Fibroblast of gingiva (primary cell): ENCODE results near the gene LRRC52.
A peak's percentile ranks its signal among the peaks of the same experiment; 100 is the strongest.
"Not testable (repeated sequence)": the region's sequence is repeated elsewhere in the genome, so short reads cannot be mapped to it uniquely, and the experiment has no call there.

Source experiments
- DNase-seq: peaks from one replicate; pipeline ENCODE4 v3.0.0-alpha.2; 2011; ENCODE audit warnings: low read depth

Gene LRRC52

DNA sequence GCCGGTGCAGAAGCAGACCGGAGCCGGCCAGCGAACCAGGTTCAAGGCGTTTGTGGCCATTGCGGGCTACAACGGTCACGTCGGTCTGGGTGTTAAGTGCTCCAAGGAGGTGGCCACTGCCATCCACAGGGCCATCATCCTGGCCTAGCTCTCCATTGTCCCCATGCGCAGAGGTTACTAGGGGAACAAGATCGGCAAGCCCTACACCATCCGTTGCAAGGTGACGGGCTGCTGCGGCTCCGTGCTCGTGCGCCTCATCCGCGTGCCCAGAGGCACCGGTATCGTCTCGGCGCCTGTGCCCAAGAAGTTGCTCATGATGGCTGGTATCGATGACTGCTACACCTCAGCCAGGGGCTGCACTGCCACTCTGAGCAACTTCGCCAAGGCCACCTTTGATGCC lies 38.1 kb downstream of the LRRC52 start:
- DNase-seq: no peak

DNA sequence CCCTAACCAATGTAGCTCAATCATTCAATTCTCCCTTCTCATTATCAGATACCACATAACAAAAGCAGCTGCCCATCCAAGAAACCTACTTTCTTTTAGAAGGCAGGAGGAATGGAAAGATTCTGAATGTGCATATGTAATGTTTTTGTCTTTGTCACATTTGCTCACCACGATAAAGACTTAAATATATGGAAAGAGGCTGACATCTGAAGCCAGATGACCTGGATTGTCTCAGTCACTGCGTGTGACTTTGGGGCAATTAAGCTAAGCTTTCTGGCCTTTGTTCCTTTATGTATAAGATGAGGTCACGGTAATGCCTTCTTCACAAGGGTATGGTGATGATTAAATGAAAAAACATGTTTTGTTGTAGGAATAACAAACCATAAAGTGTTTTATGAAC lies 42.6 kb downstream of the LRRC52 start:
- DNase-seq: no peak

DNA sequence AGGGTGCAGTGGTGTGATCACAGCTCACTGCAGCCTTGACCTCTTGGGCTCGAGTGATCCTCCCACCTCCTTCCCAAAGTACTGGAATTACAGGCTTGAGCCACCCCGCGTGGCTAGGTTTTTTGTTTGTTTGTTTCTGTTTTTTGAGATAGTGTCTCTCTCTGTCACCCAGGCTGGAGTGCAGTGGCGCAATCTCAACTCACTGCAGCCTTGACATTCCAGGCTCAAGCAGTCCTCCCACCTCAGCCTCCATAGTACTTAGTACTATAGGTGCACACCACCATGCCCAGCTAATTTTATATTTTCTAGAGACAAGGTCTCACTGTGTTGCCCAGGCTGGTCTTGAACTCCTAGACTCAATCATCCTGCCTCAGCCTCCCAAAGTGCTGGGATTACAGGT lies 47.6 kb downstream of the LRRC52 start:
- DNase-seq: not testable (repeated sequence)

DNA sequence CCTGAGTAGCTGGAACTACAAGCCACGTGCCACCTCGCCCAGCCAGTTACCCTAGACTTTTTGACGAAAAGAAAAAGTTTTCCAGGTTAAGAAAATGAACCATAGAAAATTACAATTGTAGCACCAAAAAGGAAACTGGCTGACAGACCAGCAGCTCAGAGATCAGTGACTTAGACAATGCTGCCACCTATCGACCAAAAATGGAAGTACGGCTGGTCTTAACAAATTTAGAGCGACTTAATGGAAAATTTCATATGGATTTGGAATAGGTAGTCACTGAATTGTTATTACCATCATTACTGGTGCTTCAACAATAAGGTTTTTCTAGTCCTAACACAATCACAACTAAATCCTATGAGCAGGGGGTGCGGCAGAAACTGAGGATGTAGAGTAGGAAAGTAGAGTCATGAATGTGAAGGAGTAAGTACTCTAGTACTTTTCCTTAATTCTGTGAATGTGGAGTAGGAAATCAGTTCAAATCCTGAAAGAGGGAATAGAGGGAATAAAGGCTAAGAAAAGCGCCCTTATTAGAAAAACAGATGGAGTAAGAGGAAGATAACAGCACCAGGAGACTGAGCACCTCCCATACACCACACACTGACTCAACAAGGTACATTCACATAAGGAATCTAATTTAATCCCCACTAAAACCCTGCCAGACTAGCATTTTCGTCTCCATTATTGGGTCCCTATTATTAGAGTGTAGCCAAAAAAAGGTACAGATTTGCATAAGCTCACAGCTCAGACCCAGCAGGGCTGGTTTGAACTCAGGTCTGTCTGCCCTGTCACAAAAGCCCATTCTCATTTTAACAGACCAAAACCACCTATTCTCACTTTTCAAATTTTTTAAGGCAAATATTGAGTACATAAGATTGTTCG lies 49.4 kb downstream of the LRRC52 start:
- peak; percentile 59 for DNase-seq

DNA sequence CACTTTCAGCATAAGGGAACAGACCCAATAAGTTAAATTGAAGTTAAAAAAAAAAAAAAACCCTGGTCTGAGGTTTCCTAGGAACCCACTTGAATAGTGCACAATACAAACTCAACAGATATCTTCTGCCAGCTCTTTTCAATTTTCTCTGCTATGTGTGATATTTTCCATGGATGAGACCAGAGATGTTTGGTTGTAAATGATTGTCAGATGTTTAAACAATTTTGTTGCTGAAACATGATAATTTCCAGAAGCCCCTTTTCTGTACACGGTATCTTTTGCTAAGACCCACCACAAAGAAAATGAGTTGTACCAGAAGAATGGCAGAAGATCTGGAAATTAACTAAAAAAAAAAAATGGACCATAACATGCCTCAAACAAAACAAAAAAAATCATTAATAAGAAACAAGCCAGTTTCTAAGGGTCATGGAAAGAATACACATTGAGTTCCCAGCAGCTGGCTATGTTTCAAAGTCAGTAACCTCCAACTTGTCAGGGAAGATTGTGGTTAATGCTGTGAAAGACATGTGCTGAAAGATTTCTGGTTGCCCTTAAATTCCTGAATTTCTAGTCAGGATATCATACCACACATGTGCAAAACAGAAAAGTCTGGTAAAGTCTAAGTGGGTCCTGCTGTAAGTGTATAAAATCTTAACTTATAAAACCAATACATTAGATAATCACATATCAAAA lies 51.6 kb downstream of the LRRC52 start:
- DNase-seq: peak; percentile 26

DNA sequence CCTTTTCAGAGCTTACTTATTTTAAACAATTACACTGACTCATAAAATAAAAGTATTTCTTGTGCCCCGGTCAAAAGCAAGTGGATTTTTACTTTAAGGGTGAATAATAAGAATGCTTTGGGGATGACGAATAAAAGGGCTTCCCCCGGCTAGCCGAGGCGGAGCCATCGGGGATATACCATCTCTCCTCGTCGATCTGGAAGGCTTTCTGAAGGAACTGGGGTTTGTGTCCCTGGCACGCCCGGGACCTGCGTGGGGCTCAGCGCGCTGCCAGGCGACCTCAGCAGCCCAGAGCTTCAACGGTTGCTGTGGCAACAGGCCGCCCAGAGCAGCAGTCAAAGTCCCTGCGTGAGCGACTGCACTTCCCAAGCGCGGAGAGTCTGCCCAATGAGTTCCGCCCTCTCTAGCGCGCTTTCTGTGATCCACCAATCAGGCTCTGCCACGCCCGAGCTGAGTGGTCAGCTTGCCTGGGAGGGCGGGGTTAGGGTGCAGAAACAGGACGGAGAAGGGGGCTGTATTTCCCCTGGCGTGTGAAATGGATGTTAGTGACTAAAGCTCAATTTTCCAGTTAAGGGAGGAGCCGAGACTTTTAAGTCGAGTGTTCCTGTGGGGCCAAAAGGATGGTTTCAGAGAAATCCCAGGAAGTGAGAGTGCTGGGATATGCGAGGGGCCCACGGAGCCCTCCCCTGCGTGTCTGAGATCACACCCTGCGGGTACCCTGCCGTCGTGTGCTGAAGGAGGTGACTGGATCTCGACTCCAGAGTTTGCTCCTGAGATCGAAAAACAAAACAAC lies 54.3 kb downstream of the LRRC52 start:
- DNase-seq: peak; percentile 94

DNA sequence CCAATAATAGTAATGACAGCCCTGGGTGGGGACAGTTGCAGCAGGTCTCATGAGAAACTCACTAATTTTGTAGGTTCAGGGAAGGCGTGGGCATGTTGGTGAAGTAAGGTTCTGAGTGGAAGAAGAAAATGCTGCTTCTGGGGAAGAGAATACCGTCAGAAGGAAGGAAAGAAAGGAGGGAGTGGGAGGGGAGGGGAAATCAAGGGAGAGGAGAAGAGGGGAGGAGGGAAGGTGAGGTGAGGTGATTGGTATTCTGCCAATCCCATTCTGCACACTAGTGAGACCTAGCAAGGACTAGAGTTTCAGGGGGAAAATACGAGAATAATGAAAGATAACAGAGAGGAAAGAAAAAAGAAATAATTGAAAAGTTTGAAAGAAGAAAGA lies 54.9 kb downstream of the LRRC52 start:
- DNase-seq: no peak

DNA sequence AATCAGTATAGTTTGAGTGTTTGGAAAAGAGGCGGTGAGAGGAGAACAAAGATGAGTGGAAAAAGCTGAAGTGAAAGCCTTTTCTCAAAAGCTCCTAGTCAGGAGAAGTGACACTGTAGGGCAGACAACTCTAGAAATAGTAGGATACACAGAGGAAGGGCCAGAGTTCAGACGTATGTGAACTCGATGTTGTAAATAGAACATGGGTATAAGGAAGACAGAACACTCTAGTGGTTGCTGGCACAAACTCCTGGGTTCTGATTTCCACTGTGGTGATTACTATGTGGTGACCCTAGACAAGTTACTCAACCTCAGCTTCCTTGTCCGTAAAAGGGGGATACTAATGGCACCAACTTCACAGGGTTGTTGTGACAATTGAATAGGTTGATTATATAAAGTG lies 57.0 kb downstream of the LRRC52 start:
- no peak for DNase-seq

DNA sequence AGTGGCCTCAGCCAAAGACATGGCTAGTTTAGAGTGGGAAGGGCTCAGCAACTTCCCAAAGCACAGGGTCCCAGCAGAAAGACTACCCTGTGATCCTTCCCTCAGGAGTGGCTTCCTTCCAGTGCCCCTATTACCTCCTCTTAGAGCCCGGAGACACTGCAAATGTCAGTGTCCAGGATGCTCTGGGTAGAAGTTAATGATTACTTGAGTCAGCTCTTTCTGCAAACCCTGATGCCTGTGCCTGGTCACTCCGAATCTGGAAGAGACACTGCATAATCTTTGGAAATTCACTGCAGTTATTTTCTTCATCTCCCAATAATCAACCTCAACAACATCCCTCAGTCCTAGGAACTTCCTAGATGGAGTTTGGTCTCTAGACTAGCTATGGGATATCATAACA lies 60.0 kb downstream of the LRRC52 start:
- DNase-seq: no peak

DNA sequence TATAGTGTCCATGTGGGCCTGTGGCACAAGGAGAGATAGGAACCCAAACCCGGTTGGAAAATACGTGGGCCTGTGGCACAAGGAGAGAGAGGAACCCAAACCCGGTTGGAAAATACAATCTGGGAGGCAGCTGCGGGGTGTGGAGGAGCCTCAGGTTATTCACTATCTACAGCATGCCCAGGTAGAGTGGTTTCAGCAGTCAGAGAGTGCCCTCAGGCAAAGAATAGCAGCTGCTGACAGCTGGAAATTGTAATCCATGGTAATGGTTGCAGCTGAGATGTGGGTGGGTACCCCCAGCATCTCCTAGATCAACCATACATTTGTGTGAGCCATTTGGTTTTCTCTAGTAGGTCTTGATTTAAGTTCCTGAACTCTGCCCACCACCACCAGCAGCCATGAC lies 61.4 kb downstream of the LRRC52 start:
- no peak for DNase-seq

DNA sequence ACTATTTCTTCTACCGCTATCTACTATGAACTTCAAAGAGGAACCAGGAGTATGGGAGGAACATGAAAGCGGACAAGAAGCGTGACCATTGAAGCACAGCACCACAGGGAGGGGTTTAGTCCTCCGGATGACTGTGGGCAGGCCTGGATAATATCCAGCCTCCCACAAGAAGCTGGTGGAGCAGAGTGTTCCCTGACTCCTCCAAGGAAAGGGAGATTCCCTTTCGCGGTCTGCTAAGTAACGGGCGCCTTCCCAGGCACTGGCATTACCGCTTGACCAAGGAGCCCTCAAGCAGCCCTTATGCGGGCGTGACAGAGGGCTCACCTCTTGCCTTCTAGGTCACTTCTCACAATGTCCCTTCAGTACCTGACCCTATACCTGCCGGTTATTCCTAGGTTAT lies 62.9 kb downstream of the LRRC52 start:
- DNase-seq: not testable (repeated sequence)

DNA sequence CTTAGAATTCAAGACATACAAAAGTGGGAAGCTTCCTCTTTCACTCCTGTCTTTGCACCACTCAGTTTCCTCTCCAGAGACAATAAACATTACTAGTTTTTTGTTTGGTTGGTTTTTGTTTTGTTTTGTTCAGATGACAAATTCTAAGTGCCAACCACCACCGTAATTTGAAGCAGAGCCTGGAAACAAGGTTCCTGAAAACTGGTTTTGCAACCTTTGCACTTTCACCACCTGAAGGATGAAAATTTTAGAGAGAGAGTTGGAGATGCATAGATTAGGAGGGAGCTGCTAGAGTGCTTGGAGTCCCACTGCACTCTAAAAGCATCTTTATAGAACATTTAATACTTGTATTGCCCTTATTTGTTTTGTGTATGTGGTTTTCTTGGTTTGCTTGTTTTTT lies 67.1 kb downstream of the LRRC52 start:
- no peak for DNase-seq

DNA sequence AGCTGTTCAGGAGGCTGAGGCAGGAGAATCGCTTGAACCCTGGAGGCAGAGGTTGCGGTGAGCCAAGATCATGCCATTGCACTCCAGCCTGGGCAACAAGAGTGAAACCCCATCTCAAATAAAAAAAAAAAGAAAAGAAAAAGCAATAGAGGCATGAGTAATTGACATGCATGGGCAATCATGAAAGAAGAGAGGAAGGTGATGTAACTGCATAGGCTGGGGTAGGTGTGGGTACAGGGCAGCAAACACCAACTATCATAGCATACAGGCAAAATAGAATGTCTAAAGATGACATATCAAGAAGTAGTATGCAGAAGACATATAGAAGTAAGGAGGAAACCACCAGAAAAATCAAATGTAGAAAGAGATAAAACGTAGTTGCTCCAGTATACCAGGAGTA lies 68.3 kb downstream of the LRRC52 start:
- DNase-seq: no peak
